Immature natural killer cell (primary cell): ENCODE data around the gene CARMIL1. TPM values are rescaled to one million over a fixed set of nuclear protein-coding genes. Genes with fewer than 3 reads are reported as not detected.

ENCODE experiments used
- DNase-seq, 3 donors: peaks; one replicate each; pipeline ENCODE4 v3.0.0; 2022; ENCODE audit warnings: mixed read lengths in 1 of 3
- H3K27ac Mint-ChIP-seq, 6 donors: one replicate each; pipeline ENCODE4 v1.8.0; 2020; ENCODE audit warnings: mixed read lengths in 6 of 6, mild to moderate bottlenecking in 5 of 6, inconsistent platforms in 4 of 6, moderate library complexity in 3 of 6
- H3K27me3 Mint-ChIP-seq, 3 donors: one replicate each; pipeline ENCODE4 v1.8.0; 2020 to 2021; ENCODE audit warnings: low read depth in 3 of 3, mild to moderate bottlenecking in 3 of 3, mixed read lengths in 3 of 3, moderate library complexity in 3 of 3, inconsistent platforms in 1 of 3
- H3K36me3 Mint-ChIP-seq, 3 donors: one replicate each; pipeline ENCODE4 v1.8.0; 2020; ENCODE audit warnings: mixed read lengths in 3 of 3, inconsistent platforms in 2 of 3, mild to moderate bottlenecking in 2 of 3
- H3K4me1 Mint-ChIP-seq, 2 donors: one replicate each; pipeline ENCODE4 v1.8.0; 2020; ENCODE audit warnings: inconsistent platforms in 2 of 2, mild to moderate bottlenecking in 2 of 2, mixed read lengths in 2 of 2, moderate library complexity in 1 of 2
- H3K4me3 Mint-ChIP-seq, 5 donors: one replicate each; pipeline ENCODE4 v1.8.0; 2020; ENCODE audit warnings: mild to moderate bottlenecking in 5 of 5, mixed read lengths in 5 of 5, inconsistent platforms in 3 of 5, moderate library complexity in 3 of 5
- H3K9me3 Mint-ChIP-seq, 6 donors: one replicate each; pipeline ENCODE4 v1.8.0; 2020; ENCODE audit warnings: mild to moderate bottlenecking in 6 of 6, mixed read lengths in 6 of 6, inconsistent platforms in 4 of 6, moderate library complexity in 3 of 6
- polyA plus RNA-seq, 3 donors: library from polyadenylated mRNA; unstranded; fragments of 300-500 nt; fragmentation: Illumina TruSeq; gene quantifications; one replicate each; pipeline ENCODE4 v1.2.3, GENCODE V29; 2021

CARMIL1 gene
- polyA plus RNA-seq, 3 donors from 2014 or later, result 0.12 TPM; not detected in 2

DNA sequence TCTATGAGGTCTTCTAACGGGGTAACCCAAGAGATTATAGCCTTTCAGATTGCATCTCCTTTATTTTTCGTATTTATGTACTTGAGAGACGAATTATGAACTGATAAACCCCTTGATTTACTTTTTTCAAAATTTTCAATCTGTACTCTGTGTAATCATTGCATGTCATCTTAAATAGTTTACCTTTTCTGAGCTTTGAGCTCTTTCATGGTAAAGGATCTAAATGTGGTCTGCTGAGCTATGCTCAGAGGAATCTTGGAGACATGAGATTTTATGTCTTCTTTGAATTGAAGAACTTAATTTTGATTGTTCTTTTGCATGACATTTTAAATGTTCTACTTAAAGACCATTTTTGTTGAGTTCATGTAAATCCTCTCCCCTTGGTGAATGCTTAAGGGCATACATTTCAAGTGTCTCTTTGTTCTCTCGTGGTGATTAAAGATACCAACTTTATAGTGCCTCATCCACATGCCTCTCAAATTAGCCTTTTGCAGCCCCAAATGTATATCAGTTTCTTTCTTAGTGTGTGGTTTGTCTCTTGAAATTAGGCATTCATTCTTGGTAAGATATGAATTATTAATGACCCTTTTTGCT is 256.6 kb downstream of the CARMIL1 start:
- peaks cover 0 to 6% of the 10 kb centered on the region in 2 donors for H3K4me1 Mint-ChIP-seq
- peaks cover 0 to 4% (median 0%) of the 10 kb centered on the region in 6 donors for H3K9me3 Mint-ChIP-seq
- no peak for DNase-seq
- H3K36me3 Mint-ChIP-seq, result no peaks in the 10 kb centered on the region
- H3K27me3 Mint-ChIP-seq, result peaks cover 0 to 7% (median 2%) of the 10 kb centered on the region in 3 donors
- no peak overlapping the region for H3K4me3 Mint-ChIP-seq
- H3K27ac Mint-ChIP-seq, result no peak overlapping the region

DNA sequence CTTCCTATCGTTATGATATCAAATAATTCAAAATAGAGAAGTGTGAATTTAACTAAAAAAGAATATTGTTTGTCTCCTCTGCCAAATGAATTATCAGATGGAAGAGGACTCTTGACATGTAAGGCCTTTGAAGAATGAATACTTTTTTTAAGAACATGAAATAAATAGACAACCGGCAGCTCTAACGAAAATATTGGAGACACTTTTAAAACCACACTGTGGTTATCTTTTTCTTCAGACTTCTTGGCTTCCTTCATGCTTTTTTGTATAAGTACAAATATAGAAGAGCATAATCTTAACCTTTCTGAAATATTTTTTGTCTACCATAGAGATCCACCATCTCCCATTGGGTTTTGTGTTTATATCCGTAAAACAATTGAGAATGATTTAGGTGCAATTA is 257.6 kb downstream of the CARMIL1 start:
- Mint-ChIP-seq H3K4me3 (no peak overlapping the region), H3K27me3 (peaks cover 0 to 7% (median 2%) of the 10 kb centered on the region in 3 donors), H3K36me3 (no peaks in the 10 kb centered on the region), H3K9me3 (peaks cover 0 to 4% (median 0%) of the 10 kb centered on the region in 6 donors), H3K4me1 (peaks cover 0 to 6% of the 10 kb centered on the region in 2 donors), H3K27ac (no peak overlapping the region)
- no peak for DNase-seq

GRCh38 chr6:25537349-25538018 is 258.3 kb downstream of the CARMIL1 start:
- Mint-ChIP-seq H3K4me1 (peaks cover 0 to 6% of the 10 kb centered on the region in 2 donors), H3K27ac (no peak overlapping the region), H3K4me3 (peak overlapping the region in 1 of 5 donors; percentile 1), H3K9me3 (peaks cover 0 to 5% (median 0%) of the 10 kb centered on the region in 6 donors), H3K27me3 (peaks cover 2 to 10% (median 2%) of the 10 kb centered on the region in 3 donors), H3K36me3 (peaks cover 0 to 3% (median 0%) of the 10 kb centered on the region in 3 donors)
- DNase-seq, result no peak

GRCh38 chr6:25541228-25541627 is 262.1 kb downstream of the CARMIL1 start:
- Mint-ChIP-seq H3K27ac (no peak overlapping the region), H3K4me1 (peaks cover 0 to 6% of the 10 kb centered on the region in 2 donors), H3K36me3 (peaks cover 0 to 3% (median 0%) of the 10 kb centered on the region in 3 donors), H3K4me3 (no peak overlapping the region), H3K9me3 (peaks cover 0 to 5% (median 0%) of the 10 kb centered on the region in 6 donors), H3K27me3 (peaks cover 2 to 5% (median 3%) of the 10 kb centered on the region in 3 donors)
- no peak for DNase-seq

- H3K27me3 Mint-ChIP-seq, result peaks cover 2 to 5% (median 3%) of the 10 kb centered on the region in 3 donors
- no peak overlapping the region for H3K4me3 Mint-ChIP-seq
- peaks cover 0 to 3% (median 0%) of the 10 kb centered on the region in 3 donors for H3K36me3 Mint-ChIP-seq
- H3K4me1 Mint-ChIP-seq, result no peaks in the 10 kb centered on the region
- no peak overlapping the region for H3K27ac Mint-ChIP-seq
- peaks cover 0 to 5% (median 0%) of the 10 kb centered on the region in 6 donors for H3K9me3 Mint-ChIP-seq
- DNase-seq, result no peak
Measured at GRCh38 chr6:25542984-25543910, 264.1 kb downstream of the CARMIL1 start.

- Mint-ChIP-seq H3K4me3 (no peak overlapping the region), H3K27me3 (peaks cover 2 to 8% (median 3%) of the 10 kb centered on the region in 3 donors), H3K27ac (no peak overlapping the region), H3K4me1 (no peaks in the 10 kb centered on the region), H3K36me3 (peaks cover 0 to 3% (median 0%) of the 10 kb centered on the region in 3 donors), H3K9me3 (peaks cover 0 to 1% (median 0%) of the 10 kb centered on the region in 6 donors)
- no peak for DNase-seq
Measured at GRCh38 chr6:25544833-25545232, 265.7 kb downstream of the CARMIL1 start.

DNA sequence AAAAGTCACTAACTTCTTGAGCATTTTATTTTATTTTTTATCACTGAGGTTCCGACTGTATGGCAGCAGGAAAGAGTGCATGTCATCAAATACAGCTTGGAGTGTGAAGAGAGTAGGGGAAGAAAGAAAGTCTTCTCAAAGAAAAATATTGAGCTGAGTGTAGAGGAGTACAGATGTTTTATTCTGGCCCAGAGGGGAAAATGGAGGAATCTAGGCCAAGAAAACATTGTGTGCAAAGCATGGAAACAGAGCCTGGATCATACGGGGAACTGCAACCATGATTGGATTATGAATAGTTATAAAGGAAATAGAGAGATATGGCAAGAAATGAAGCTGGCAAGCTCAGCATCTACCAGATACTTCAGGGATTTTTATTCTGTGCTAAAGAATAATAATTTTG is 268.6 kb downstream of the CARMIL1 start:
- H3K27ac Mint-ChIP-seq, result no peak overlapping the region

DNA sequence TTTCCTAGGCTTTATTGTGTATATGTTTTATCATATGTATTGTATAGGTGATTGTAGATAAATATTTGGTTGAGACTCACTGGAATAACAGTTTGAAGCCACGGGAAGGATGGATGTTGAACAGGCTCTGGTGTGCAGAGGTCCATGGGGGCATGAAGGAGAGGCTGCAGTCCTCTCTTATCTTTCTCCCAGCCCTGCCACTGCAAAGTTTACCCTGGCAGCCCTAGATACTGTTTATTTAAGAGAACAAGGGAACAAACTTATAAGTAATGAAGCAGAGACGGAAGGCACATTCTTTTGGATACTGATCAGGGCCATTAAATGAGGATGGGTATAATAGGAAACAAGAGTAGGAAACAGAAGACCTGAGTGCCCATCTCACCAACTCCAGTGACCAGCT is 269.3 kb downstream of the CARMIL1 start:
- Mint-ChIP-seq H3K4me3 (no peak overlapping the region), H3K9me3 (no peaks in the 10 kb centered on the region), H3K36me3 (no peaks in the 10 kb centered on the region), H3K27ac (no peak overlapping the region), H3K4me1 (no peaks in the 10 kb centered on the region), H3K27me3 (peaks cover 0 to 9% (median 0%) of the 10 kb centered on the region in 3 donors)
- no peak for DNase-seq

More for the DNA sequence above, 268.6 kb downstream of the CARMIL1 start:
- Mint-ChIP-seq H3K4me1 (no peaks in the 10 kb centered on the region), H3K36me3 (no peaks in the 10 kb centered on the region), H3K9me3 (no peaks in the 10 kb centered on the region), H3K27me3 (peaks cover 0 to 8% (median 0%) of the 10 kb centered on the region in 3 donors), H3K4me3 (no peak overlapping the region)
- DNase-seq, result no peak

DNA sequence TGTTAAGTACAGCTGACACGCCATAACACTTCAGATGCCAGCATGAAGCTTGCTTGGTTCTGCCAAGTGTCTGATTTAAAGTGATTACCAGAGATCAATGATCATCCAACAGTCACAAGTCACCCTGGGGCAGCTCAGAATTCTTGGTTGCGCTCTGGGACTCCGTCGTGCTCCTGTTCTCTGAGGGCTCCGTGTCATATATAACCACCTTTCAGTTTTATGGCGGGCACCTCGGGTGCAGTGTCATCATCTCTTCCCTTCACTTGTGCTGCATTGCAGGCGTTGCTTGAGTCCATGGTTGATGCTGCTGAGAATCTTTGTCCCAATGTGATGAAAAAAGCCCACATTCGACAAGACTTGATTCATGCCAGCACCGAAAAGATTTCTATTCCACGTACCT is 271.5 kb downstream of the CARMIL1 start:
- no peak overlapping the region for H3K4me3 Mint-ChIP-seq
- no peaks in the 10 kb centered on the region for H3K9me3 Mint-ChIP-seq
- DNase-seq, result no peak
- no peak overlapping the region for H3K27ac Mint-ChIP-seq
- H3K27me3 Mint-ChIP-seq, result peaks cover 0 to 5% (median 4%) of the 10 kb centered on the region in 3 donors
- no peaks in the 10 kb centered on the region for H3K4me1 Mint-ChIP-seq
- H3K36me3 Mint-ChIP-seq, result no peaks in the 10 kb centered on the region

- no peak overlapping the region for H3K4me3 Mint-ChIP-seq
- H3K27me3 Mint-ChIP-seq, result peaks cover 0 to 10% (median 2%) of the 10 kb centered on the region in 3 donors
- no peaks in the 10 kb centered on the region for H3K9me3 Mint-ChIP-seq
- no peaks in the 10 kb centered on the region for H3K4me1 Mint-ChIP-seq
- no peak for DNase-seq
- H3K27ac Mint-ChIP-seq, result no peak overlapping the region
- no peaks in the 10 kb centered on the region for H3K36me3 Mint-ChIP-seq
Measured at GRCh38 chr6:25553502-25553901, 274.3 kb downstream of the CARMIL1 start.

DNA sequence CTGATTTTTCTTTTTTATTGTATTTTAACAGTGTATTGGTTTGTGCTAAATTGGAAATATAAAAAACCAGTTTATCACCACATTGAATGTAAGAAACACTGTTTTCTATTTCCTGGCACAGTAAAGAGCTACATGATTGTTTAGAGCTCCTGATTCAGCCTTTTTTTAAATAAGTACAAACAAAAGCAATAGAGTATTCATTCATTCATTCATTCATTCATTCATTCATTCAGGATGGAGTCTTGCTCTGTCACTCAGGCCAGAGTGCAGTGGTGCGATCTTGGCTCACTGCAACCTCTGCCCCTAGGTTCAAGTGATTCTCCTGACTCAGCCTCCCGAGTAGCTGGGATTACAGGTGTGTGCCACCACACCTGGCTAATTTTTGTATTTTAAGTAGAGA is 276.0 kb downstream of the CARMIL1 start:
- Mint-ChIP-seq H3K9me3 (no peaks in the 10 kb centered on the region), H3K27me3 (peaks cover 0 to 10% (median 1%) of the 10 kb centered on the region in 3 donors), H3K4me3 (no peak overlapping the region), H3K36me3 (no peaks in the 10 kb centered on the region), H3K4me1 (no peaks in the 10 kb centered on the region), H3K27ac (no peak overlapping the region)
- DNase-seq, result no peak

DNA sequence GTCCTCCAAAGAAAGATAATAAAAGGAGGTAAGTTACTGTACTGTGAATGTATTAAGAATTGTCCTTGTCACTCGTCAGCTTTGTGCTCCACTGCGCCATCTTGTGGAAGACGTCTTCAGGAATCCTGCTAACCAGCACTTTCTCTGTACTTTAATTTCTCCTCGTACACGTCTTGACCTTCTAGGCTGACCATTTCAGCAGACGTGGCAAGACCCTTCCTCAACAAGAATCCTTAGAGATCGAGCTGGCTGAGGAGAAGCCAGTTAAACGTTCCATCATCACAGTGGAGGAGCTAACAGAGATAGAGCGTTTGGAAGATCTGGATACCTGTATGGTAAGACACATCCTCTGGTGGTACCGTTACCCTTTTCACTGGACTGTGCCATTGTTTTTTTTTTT is 277.3 kb downstream of the CARMIL1 start:
- no peak overlapping the region for H3K27ac Mint-ChIP-seq
- H3K27me3 Mint-ChIP-seq, result peaks cover 0 to 10% (median 1%) of the 10 kb centered on the region in 3 donors
- H3K4me3 Mint-ChIP-seq, result no peak overlapping the region
- H3K4me1 Mint-ChIP-seq, result no peaks in the 10 kb centered on the region
- peak; percentile 29 to 59 (median 43) for DNase-seq
- H3K9me3 Mint-ChIP-seq, result no peaks in the 10 kb centered on the region
- no peaks in the 10 kb centered on the region for H3K36me3 Mint-ChIP-seq

DNA sequence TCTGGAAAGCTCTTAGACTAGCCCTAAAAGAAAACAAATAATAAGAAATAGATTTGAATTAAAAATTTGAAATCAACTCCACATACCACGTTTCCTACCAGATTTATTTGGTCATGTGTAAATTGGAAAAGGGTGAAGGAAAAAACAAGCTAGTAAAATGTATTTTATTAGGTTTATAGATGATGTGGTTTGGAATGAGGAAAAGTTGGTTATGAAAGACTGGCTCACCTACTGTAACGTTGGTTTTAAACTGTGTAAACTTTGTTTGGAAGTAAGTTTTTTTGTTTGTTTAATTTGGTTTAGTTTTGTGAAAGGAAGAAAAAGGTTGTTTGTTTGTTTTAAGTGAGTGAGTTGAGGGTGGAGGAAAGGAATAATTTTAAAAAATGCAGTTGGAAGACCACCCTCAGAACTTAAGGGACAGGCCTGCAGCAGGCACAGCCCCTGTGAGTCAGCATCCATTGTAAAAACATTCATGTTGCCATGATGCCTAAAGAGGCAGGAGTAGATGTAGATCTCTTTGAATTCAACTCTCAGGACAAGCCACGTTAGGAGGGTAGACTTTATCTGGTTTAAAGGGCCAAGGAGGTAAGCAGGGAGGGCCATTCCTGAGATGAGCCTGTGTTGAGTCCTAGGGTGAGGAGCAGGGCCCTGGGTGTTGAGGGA is 279.1 kb downstream of the CARMIL1 start:
- no peak overlapping the region for H3K27ac Mint-ChIP-seq
- H3K4me1 Mint-ChIP-seq, result no peaks in the 10 kb centered on the region
- peaks cover 0 to 10% (median under 1%) of the 10 kb centered on the region in 3 donors for H3K27me3 Mint-ChIP-seq
- H3K9me3 Mint-ChIP-seq, result no peaks in the 10 kb centered on the region
- H3K4me3 Mint-ChIP-seq, result no peak overlapping the region
- H3K36me3 Mint-ChIP-seq, result no peaks in the 10 kb centered on the region
- no peak for DNase-seq
